GM18505 (cell line): ENCODE measurements around the gene BEX1.
"Not testable (repeated sequence)": the region's sequence is repeated elsewhere in the genome, so short reads cannot be mapped to it uniquely, and the experiment has no call there.

Experiments
- ATAC-seq: cut with Tn5 transposase; IDR thresholded peaks from one replicate; pipeline ENCODE4 v1.9.1; 2021; ENCODE audit not compliant: unreplicated experiment
- POLR2A ChIP-seq: IDR thresholded peaks from 4 replicates; pipeline ENCODE4 v1.6.1; 2011; ENCODE audit warnings: borderline replicate concordance; ENCODE audit not compliant: insufficient read depth, insufficient read length; ENCODE audit errors: extremely low read depth

BEX1 gene

GRCh38 chrX:103063191-103063845 lies 653 bp downstream of the BEX1 start:
- TF ChIP-seq POLR2A: no peak
- ATAC-seq: no peak

- no peak for TF ChIP-seq POLR2A
- no peak for ATAC-seq
Observed at GRCh38 chrX:103061486-103061885, 2.5 kb downstream of the BEX1 start.

DNA sequence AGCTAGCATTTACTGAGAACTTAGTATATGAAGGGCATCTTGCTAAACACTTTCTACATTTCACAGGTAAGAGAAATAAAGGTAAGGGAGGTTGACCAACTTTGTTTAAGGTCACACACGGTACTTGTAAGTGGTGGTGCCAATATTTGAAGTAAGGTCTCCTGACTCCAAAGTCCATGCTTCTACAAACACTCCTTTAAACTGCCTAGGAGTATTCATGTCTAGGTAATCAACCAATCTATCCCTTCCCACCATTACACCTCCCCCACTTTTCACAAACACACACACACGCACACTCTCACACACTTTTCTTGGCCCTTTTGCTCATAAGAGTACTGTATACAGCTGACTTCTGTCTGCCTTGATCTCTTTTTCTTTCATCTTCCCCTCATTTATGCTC lies 7.1 kb downstream of the BEX1 start:
- no peak for TF ChIP-seq POLR2A
- no peak for ATAC-seq

DNA sequence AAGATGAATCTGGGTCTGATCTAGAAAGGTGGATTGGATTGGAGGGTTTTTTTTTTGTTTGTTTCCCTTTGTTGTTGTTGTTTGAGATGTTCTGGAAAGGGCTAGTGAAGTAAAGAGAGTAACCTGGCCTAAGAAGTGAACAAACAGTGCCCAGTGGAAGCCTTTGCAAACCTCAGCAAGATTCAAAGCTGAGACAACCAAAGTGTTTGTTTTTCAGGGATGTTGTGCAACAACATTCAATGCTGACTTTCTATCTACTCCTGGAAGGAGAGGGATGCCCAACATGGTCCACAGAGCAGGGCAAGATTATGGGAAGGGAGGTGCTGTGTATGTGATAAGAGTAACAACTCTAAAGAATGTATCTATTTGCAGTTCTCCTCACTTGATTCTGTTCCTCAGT lies 11.3 kb downstream of the BEX1 start:
- ATAC-seq: no peak
- no peak for TF ChIP-seq POLR2A

GRCh38 chrX:103051260-103051789 lies 12.6 kb downstream of the BEX1 start:
- no peak for ATAC-seq
- TF ChIP-seq POLR2A: no peak

GRCh38 chrX:103033371-103033770 lies 30.6 kb downstream of the BEX1 start:
- not testable (repeated sequence) for ATAC-seq

DNA sequence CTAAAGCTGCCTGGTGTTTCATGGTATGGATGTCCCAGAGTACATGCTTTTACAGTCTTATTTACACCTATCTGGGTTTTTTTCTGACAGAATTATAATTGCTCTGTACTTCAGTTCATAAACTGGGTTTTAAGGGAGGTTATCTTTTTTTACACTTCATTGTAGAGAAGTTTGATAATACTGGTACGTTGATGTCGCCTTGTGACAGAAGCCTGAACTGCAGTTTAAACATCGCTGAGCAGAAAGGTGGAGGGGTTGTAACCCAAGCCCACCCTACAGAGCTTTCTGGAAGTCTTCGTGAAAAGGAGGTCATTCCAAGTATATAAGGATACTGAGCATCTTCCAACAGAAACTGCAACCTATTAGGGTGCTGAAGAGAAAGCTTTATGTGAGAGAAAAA lies 46.4 kb downstream of the BEX1 start:
- ATAC-seq: no peak
- TF ChIP-seq POLR2A: no peak

GRCh38 chrX:103012945-103013344 lies 51.0 kb downstream of the BEX1 start:
- no peak for ATAC-seq
- TF ChIP-seq POLR2A: no peak
